Measurements from ENCODE around the gene EMILIN2.

EMILIN2 gene

DNA sequence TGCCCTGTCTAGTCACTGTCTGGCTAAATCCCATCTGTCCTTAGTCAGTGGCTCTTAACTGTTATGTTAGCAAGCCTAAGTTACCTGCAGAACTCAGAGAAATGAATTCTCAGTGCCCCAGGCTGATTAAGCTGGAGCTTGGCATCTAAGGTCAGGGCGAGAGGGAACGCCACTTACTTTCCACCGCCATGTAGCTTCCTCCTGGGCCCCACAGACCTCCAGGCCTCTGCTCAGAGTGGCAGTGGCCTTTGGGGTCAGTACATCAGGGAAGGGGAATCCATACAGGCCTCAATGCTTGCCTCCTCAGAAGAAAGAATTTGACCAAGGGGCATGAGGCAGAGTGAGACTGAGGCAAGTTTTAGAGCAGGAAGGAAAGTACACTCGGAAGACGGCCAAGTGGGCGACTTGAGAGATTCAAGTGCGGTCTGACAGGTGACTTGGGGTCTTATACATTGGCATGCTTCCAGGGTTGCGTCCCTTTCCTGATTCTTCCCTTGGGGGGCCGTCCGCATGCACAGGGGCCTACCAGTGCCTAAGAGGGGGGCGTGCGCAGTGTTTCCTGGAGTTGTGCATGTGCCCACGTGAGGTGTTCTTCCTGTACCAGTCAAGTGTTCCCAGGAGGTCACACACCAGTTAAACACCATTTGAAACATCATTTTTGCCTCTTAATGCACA is 64.1 kb downstream of the EMILIN2 start:
- ChIA-PET POLR2A (no interaction called here), CTCF (no interaction called here)
- TF ChIP-seq FOXA1 (IDR thresholded peaks at IDR 0.05) = no peak
- TF ChIP-seq HDGF (IDR thresholded peaks at IDR 0.05; ENCODE audit: borderline replicate concordance) = no peak
- TF ChIP-seq, protein P1, sequence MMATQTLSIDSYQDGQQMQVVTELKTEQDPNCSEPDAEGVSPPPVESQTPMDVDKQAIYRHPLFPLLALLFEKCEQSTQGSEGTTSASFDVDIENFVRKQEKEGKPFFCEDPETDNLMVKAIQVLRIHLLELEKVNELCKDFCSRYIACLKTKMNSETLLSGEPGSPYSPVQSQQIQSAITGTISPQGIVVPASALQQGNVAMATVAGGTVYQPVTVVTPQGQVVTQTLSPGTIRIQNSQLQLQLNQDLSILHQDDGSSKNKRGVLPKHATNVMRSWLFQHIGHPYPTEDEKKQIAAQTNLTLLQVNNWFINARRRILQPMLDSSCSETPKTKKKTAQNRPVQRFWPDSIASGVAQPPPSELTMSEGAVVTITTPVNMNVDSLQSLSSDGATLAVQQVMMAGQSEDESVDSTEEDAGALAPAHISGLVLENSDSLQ (IDR thresholded peaks at IDR 0.05) = no peak
- TF ChIP-seq L3MBTL2 (conservative IDR thresholded peaks at IDR 0.05) = no peak
- TF ChIP-seq BHLHE40 (IDR thresholded peaks at IDR 0.05; ENCODE audit: borderline replicate concordance) = no peak
- no peak for TF ChIP-seq CTBP1 (IDR thresholded peaks at IDR 0.05; ENCODE audit: borderline replicate concordance)
- no peak for TF ChIP-seq ARNT (IDR thresholded peaks at IDR 0.05)
- TF ChIP-seq FOXK2 (IDR thresholded peaks at IDR 0.05) = no peak
- TF ChIP-seq ELF4 (IDR thresholded peaks at IDR 0.05) = no peak
- no peak for TF ChIP-seq SP1 (IDR thresholded peaks at IDR 0.05)
- no peak for DNase-seq (ENCODE audit: extremely low spot score)

DNA sequence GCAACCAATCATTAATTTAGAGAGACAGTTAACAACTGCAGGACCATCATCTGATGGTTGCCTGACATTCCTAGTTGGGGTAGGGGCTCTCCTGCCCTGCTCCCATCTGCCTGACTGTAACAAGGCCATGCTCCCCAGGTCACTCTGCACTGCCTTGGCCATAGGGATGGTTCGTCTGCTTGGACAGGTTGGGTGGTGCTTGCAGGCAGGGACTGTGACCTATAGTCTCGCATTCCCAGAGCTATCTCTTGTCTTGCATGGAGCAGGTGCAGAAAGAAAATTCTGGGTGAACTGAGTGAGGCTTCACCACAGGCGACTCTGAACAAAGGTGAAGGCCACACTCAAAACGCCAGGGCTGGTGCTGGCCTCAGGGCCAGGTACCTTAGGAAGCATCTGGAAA is 64.7 kb downstream of the EMILIN2 start:
- ChIA-PET POLR2A (no interaction called here), CTCF (no interaction called here)
- TF ChIP-seq HDGF (IDR thresholded peaks at IDR 0.05; ENCODE audit: borderline replicate concordance) = no peak
- TF ChIP-seq L3MBTL2 (conservative IDR thresholded peaks at IDR 0.05) = no peak
- TF ChIP-seq ZNF384 (IDR thresholded peaks at IDR 0.05) = no peak
- TF ChIP-seq LEF1 (IDR thresholded peaks at IDR 0.05; ENCODE audit: borderline replicate concordance) = no peak
- TF ChIP-seq BHLHE40 (IDR thresholded peaks at IDR 0.05; ENCODE audit: borderline replicate concordance) = no peak
- TF ChIP-seq ARNT (IDR thresholded peaks at IDR 0.05) = no peak
- TF ChIP-seq SUZ12 (IDR thresholded peaks at IDR 0.05) = no peak
- no peak for TF ChIP-seq TARDBP (IDR thresholded peaks at IDR 0.05)
- no peak for TF ChIP-seq ELF4 (IDR thresholded peaks at IDR 0.05)
- no peak for TF ChIP-seq NFRKB (IDR thresholded peaks at IDR 0.05)
- TF ChIP-seq CTBP1 (IDR thresholded peaks at IDR 0.05; ENCODE audit: borderline replicate concordance) = no peak
- TF ChIP-seq FOXM1 (IDR thresholded peaks at IDR 0.05; ENCODE audit: borderline replicate concordance) = no peak
- TF ChIP-seq FOXA1 (IDR thresholded peaks at IDR 0.05) = no peak
- no peak for TF ChIP-seq FOXK2 (IDR thresholded peaks at IDR 0.05)
- no peak for TF ChIP-seq SP1 (IDR thresholded peaks at IDR 0.05)
- TF ChIP-seq, protein P1 (IDR thresholded peaks at IDR 0.05) = no peak
- DNase-seq (ENCODE audit: extremely low spot score) = no peak

DNA sequence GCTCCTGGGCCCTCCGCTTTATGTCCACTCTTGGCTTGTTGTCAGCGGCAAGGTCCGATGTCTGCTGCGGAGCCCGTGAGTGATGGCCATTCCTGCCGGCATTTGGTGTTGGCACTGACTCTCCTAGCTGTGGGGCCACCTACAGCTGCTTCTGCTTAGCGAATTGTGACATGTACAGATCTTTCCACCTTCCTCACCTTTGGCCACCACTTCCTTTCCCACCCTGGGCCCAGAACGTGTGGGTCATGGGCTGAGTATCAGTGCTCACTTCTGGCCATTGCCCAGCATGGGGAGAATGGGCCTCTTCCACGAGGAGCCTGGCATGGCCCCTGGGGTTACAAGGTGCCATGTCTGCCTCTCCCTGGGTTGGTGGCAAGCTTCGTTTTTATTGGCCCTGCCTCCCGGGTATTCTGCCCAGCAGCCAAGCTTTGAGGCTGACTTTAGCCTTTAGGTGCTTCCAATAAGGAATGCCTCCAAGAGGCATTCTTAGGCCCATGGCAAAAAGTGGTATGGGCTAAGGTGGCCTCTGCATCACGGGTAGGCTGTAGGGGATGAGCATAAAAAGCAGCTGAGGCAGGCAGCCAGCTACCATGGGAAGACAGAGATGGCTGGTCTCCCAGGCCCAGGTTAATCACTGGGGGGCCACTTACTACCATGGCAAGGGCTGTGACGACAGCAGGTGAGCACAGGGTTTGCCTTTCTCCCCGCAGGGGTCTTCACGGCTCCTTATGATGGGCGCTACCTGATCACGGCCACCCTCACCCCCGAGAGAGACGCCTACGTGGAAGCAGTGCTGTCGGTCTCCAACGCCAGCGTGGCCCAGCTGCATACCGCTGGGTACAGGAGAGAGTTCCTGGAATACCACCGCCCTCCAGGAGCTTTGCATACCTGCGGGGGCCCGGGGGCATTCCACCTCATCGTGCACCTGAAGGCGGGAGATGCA is 65.8 kb downstream of the EMILIN2 start:
- ChIA-PET POLR2A (no interaction called here), CTCF (no interaction called here)
- no peak for DNase-seq (ENCODE audit: extremely low spot score)
- no peak for TF ChIP-seq L3MBTL2 (conservative IDR thresholded peaks at IDR 0.05)
- TF ChIP-seq ARNT (IDR thresholded peaks at IDR 0.05) = no peak
- TF ChIP-seq CTBP1 (IDR thresholded peaks at IDR 0.05; ENCODE audit: borderline replicate concordance) = no peak
- TF ChIP-seq ELF4 (IDR thresholded peaks at IDR 0.05) = no peak
- no peak for TF ChIP-seq TARDBP (IDR thresholded peaks at IDR 0.05)
- no peak for TF ChIP-seq HDGF (IDR thresholded peaks at IDR 0.05; ENCODE audit: borderline replicate concordance)
- TF ChIP-seq LEF1 (IDR thresholded peaks at IDR 0.05; ENCODE audit: borderline replicate concordance) = no peak
- TF ChIP-seq, protein P1 (IDR thresholded peaks at IDR 0.05) = no peak
- no peak for TF ChIP-seq FOXA1 (IDR thresholded peaks at IDR 0.05)
- no peak for TF ChIP-seq NFRKB (IDR thresholded peaks at IDR 0.05)
- no peak for TF ChIP-seq BHLHE40 (IDR thresholded peaks at IDR 0.05; ENCODE audit: borderline replicate concordance)
- no peak for TF ChIP-seq FOXK2 (IDR thresholded peaks at IDR 0.05)
- TF ChIP-seq SUZ12 (IDR thresholded peaks at IDR 0.05) = no peak
- no peak for TF ChIP-seq SP1 (IDR thresholded peaks at IDR 0.05)
- TF ChIP-seq ZNF384 (IDR thresholded peaks at IDR 0.05) = no peak
- no peak for TF ChIP-seq FOXM1 (IDR thresholded peaks at IDR 0.05; ENCODE audit: borderline replicate concordance)

DNA sequence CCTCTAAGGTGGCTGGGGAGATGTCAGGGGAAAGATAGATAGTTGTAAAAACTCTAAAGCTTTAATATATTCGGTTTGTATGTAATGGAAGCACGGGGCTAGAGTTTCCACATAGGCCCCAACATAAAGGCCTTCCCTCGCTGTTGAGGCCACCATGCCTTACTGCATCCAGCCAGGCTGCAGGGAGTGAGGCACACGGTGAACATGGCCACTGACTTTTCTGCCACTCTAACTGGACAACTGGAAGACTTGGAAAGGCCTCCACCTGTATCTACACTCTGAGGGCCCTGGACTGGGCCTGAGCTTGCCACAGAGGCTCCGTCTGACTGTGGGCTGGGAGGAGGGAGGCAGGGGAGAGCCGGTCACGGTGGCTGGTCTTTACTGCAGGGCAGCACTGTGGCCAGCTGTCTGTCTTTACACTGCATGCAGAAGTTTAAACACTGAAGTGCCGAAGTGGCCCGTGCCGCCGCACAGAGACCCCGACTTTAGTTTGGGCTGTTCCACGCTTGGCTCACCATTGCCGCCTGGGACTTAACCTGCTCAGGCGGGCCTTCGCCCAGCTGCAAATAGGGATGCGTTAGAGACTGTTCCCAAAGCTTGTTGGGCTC is 66.7 kb downstream of the EMILIN2 start:
- CTCF ChIA-PET = no interaction called here
- no peak for DNase-seq (ENCODE audit: extremely low spot score)
- POLR2A ChIA-PET = no interaction called here
- TF ChIP-seq NFRKB (IDR thresholded peaks at IDR 0.05) = no peak
- no peak for TF ChIP-seq L3MBTL2 (conservative IDR thresholded peaks at IDR 0.05)
- TF ChIP-seq, protein P1 (IDR thresholded peaks at IDR 0.05) = no peak
- TF ChIP-seq FOXM1 (IDR thresholded peaks at IDR 0.05; ENCODE audit: borderline replicate concordance) = no peak
- TF ChIP-seq SUZ12 (IDR thresholded peaks at IDR 0.05) = no peak
- TF ChIP-seq BHLHE40 (IDR thresholded peaks at IDR 0.05; ENCODE audit: borderline replicate concordance) = no peak
- no peak for TF ChIP-seq FOXA1 (IDR thresholded peaks at IDR 0.05)
- TF ChIP-seq TARDBP (IDR thresholded peaks at IDR 0.05) = no peak
